HG03280 (cell line): ENCODE data around the gene SLC3A2.

ENCODE experiments used
- ATAC-seq: cut with Tn5 transposase; IDR thresholded peaks from one replicate; pipeline ENCODE4 v1.9.1; 2021; ENCODE audit warnings: mild to moderate bottlenecking, moderate library complexity; ENCODE audit not compliant: unreplicated experiment

SLC3A2 gene

GRCh38 chr11:62879235-62879978 lies 1.3 kb upstream of the SLC3A2 start:
- no peak for ATAC-seq

- ATAC-seq: peak; percentile 4
Observed at GRCh38 chr11:62880231-62880802, 379 bp upstream of the SLC3A2 start.

GRCh38 chr11:62881579-62882430 lies 1.1 kb downstream of the SLC3A2 start:
- ATAC-seq: peak; percentile 47

- ATAC-seq: no peak
Observed at GRCh38 chr11:62882431-62882749, 1.7 kb downstream of the SLC3A2 start.

GRCh38 chr11:62882788-62883501 lies 2.2 kb downstream of the SLC3A2 start:
- no peak for ATAC-seq

- no peak for ATAC-seq
Observed at GRCh38 chr11:62883673-62884072, 3.0 kb downstream of the SLC3A2 start.

GRCh38 chr11:62885137-62885750 lies 4.5 kb downstream of the SLC3A2 start:
- no peak for ATAC-seq

GRCh38 chr11:62888406-62888805 lies 7.7 kb downstream of the SLC3A2 start:
- ATAC-seq: no peak

- no peak for ATAC-seq
Observed at GRCh38 chr11:62889126-62889483, 8.4 kb downstream of the SLC3A2 start.

- no peak for ATAC-seq
Observed at GRCh38 chr11:62889484-62890437, 9.1 kb downstream of the SLC3A2 start.

- no peak for ATAC-seq
Observed at GRCh38 chr11:62892077-62892922, 11.6 kb downstream of the SLC3A2 start.

GRCh38 chr11:62895501-62895900 lies 14.8 kb downstream of the SLC3A2 start:
- ATAC-seq: no peak

GRCh38 chr11:62896049-62896448 lies 15.4 kb downstream of the SLC3A2 start:
- ATAC-seq: no peak

- no peak for ATAC-seq
Observed at GRCh38 chr11:62897311-62897710, 16.6 kb downstream of the SLC3A2 start.

GRCh38 chr11:62898027-62898426 lies 17.3 kb downstream of the SLC3A2 start:
- ATAC-seq: no peak

- no peak for ATAC-seq
Observed at GRCh38 chr11:62902932-62903331, 22.2 kb downstream of the SLC3A2 start.

- ATAC-seq: no peak
Observed at GRCh38 chr11:62905296-62905695, 24.6 kb downstream of the SLC3A2 start.

- ATAC-seq: peak; percentile 58
Observed at GRCh38 chr11:62905927-62906531, 25.3 kb downstream of the SLC3A2 start.
